G401 (cell line): ENCODE results near the gene TGFBR1. TPM values are rescaled to one million over a fixed set of nuclear protein-coding genes. Genes with fewer than 3 reads are reported as not detected.
"Not testable (repeated sequence)": the region's sequence is repeated elsewhere in the genome, so short reads cannot be mapped to it uniquely, and the experiment has no call there.

Experiments used
- DNase-seq: peaks from one replicate; pipeline ENCODE4 v3.0.0-alpha.2; 2015; ENCODE audit warnings: low spot score
- in situ Hi-C: cut with HindIII; loops from 2 replicates; pipeline ENCODE4 v1.10.0; 2016; ENCODE audit warnings: low sequenced_read_pairs, mixed read lengths
- total RNA-seq: library from RNA; depleted of rRNA; stranded (reverse); fragments of >200 nt; shearing (Covaris generic); gene quantifications from 2 replicates; pipeline ENCODE4 v1.2.3, GENCODE V29; 2014

Gene TGFBR1
- total RNA-seq, 1 experiment from 2014 or later = 16.9 TPM

DNA sequence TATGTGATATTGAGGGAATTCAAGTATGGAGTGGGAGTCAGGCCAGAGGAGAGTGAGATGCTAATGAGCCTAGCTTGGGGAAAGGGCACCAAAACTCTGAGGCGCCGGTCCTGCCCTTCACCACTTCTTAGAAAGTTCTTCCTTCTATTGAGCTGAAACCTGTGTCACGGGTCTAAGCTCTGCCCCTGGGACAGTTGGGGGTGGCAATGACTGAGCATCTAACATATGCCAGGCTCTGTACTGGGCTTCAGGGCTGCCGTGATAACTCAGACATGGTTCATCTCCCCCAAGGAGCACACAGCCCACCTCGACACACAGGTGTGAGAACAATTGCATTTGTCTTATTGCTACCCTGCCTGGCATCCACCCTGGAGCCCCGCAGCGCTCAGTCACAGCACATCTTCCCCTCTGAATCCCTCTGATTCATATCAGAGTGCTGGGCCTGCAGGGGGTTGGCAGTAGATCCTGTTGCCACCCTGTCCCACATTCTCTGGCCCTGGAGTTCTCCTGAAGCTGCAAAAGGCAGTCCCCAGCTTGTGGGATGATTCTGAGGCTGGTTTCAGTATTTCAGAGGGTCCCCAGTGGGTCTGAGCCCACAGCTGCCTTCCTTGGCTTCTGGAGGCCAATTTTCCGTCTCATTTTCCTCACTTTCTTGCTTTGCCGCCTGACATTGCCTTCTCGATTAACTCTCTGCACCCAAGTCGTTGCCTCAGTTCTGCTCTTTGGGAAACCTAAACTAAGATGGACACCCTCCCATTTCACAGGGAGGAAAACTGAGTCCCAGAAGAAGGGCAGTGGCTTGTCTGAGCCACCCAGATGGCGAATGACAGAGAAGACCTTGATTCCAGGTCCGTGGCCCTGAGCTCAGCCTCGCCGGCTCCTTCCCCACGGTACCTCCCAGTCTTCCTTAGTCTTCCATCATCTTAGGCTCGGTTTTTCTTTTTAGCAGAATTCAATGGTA, 74.3 kb downstream of the TGFBR1 start:
- in situ Hi-C loops = no loop called here
- DNase-seq = no peak

DNA sequence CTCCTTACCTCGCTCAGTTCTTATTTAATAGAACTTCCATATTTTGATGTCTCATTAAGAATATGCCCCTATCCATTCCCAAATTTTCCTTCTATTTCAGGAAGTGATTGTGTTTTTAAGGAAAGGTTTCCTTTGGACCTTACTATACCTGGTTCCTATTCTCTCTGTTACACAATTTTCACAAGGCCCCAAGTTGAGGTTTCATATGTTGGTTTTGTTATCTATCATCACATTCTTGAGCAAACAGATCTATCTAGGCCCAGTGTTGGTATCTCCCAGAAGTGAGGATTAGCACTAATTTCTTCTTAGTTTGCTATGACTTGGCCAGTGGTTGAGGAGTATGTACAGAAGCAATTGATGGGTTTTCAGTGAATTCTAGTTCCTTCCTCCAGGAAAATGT, 75.3 kb downstream of the TGFBR1 start:
- DNase-seq = no peak
- in situ Hi-C loops = no loop called here

DNA sequence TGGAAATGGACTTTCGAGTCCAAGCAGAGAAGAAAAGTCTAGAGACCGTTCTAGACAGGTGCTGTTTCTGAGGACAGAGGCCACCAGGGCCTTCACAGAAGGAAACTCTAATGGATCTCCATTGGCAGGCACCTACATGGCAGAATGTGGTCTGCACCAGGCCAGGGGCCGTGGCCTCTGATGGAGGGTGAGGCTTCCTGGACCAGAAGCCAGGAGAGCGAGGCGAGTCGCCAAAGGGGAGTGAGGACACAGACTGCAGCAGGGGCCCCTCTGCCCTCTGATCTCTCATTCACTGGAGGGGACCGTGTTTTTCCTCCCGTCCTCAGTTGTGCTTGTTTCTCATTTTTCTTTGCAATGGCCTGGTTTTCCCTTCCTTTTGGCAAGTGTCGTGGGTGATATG, 75.7 kb downstream of the TGFBR1 start:
- DNase-seq = no peak
- in situ Hi-C loops = no loop called here

DNA sequence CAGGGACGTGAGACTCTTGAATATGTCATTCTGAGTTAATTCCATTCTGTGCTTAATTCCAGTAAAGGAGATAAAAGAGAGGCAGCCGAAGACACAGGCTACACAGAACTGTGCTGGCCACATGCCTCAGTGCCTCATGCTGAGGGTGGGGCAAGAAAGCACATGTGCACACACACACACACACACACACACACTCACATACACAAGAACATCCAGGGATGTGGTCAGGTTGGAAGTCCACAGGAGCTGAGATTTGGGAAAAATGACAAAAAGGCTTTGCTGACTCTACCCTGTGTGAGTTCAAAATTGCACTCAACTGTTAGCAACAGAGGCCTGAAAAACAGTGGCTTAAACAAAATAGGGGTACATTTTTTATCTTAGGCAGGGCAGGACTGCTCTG, 76.3 kb downstream of the TGFBR1 start:
- in situ Hi-C loops = no loop called here

DNA sequence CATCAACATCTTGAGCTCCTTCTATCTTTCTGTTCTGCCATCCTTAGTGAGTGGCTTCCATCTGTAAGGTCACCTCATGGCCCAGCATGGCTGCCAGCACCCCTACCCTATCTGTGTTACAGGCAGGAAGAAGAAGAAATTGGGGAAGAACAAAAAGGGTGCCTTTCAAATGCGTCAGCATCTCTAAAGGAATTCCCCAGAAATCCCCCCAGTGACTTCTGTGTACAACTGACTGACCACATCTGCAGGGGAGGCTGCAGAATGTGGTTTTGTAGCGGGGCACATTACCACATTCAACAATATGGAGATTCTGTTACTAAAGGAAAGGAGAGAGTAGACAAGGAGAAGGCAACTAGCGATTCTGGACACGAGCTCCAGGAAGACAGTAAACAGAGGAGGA, 76.7 kb downstream of the TGFBR1 start:
- in situ Hi-C loops = no loop called here
- no peak for DNase-seq

More for the DNA sequence above, 76.3 kb downstream of the TGFBR1 start:
- DNase-seq = no peak

DNA sequence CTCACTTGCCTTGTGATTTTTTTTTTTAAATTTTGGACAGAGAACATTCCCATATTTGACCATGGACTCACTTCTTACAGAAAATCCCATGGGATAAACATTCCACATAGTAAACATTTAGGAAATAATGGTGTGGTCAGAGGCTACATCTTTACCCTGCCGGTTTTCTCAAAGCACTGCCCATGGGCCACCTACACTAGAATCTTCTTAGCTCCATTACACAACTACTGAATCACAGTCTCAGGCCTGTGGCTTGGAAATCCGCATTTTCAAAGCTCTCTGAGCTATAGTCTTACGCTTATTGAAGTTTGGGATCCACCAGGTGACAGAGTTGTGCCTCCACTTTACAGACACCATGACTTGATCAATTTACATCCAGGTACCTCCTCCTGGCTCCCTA, 77.4 kb downstream of the TGFBR1 start:
- no peak for DNase-seq
- in situ Hi-C loops = no loop called here

DNA sequence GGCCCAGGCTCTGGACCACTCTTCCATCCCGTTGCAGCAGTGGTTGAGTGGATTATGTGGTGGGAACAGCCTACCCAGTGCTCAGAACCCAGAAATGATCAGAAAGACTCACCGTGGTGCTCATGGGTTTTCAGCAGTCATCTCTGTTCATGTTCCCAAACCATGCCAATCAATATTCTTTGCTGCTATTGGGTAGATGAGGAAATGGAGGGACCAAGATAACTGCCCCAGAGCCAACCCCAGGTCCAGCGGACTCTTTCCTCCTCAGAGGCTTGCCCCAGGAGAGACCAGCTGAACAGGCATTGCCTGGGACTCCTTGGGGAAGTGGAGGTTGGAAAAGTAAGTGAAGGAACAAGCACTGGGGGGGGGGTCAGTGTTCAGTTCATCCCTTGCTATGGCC, 78.7 kb downstream of the TGFBR1 start:
- in situ Hi-C loops = no loop called here
- no peak for DNase-seq

DNA sequence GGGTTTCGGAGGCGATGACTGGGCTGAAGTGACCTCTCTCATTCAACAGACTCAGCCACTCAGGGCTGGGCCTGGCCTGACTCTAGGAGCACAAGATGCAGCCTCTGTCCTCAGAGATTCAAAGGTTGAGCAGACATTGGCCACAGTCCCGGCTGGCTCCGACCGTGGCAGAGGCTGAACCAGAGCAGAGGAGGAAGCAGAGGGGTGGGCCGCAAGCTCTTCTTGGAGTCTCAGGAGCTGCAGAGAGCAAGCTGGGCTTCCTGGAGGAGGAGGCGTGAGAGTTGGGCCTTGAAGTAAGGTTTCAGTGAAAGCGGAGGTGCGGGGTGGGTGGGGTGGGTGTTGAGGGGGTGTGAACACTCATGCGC, 79.2 kb downstream of the TGFBR1 start:
- in situ Hi-C loops = no loop called here
- DNase-seq = no peak

DNA sequence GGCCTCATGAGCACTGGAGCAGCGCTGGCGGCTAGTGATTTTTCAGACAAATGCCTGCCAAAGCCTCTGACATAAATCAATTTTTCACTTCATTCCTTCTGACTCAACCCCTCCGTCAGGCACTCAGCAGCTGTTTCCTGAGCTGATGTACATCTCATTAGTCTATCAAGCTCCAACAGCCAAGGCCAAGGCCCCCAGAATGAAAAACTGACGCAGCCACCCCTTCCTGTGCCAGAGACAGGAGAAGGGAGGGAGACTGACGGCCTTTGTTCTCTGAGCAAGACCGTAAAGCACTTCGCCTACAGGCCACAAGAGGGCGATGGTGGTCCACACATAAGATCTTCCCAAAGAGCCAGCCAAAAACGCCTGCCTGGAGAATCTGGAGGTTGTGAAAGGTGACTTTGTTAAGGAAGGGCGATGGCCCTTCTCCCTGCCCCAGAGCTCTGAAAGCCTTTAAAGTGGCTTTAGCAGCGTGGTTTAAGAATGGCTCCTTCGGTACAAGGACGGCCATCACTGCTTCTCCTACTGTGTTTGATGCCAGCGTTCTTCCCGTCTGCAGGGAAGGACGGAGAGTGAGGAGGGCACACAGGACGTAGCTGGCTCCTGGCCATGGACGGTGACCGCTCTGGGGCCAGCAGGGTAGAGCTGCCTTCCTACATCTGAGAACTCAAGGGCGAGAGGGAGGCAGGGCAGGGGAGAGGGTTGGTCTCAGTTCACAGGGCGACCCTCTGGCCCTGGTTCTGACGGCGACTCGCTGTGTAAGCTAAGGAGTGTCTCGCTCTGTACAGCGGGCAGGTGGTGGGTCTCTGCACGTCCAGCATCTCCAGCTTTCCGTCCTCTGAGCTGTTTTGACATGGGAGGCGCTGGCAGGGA, 79.8 kb downstream of the TGFBR1 start:
- in situ Hi-C loops = no loop called here
- DNase-seq = peak; percentile 95

DNA sequence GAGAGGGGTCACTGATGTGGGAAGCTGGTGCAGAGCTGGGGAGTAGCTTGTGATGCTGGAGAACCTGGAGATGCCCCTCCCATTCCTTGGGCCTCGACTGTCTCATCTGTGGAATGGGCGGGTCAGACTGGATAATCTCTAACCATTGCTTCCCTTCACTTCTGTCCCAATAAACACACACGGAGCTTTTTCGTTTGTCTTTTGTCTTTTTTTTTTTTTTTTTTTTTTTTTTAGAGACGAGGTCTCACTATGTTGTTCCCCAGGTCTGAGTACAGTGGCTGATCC, 80.4 kb downstream of the TGFBR1 start:
- in situ Hi-C loops = no loop called here

DNA sequence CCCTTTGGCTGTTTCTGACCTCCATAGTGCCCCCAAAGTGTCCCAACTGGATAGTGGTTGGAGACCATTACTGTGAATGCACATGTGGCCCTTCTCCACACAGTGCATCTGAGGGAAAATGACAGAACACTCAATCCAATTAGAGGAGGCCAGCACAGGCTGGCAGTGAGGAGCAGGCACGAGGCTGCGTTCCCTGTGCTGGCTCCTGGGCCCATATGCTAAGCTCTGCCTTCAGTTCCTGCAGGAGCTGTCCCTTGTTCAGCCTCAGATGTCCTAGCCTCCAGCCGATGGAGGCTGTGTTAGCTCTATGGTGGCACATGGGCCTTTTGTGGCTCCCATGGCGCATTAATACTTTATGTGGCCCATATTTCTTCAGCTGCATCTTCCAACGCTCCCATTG, 81.0 kb downstream of the TGFBR1 start:
- in situ Hi-C loops = no loop called here
- peak; percentile 71 for DNase-seq

More for the DNA sequence above, 80.4 kb downstream of the TGFBR1 start:
- DNase-seq = no peak

DNA sequence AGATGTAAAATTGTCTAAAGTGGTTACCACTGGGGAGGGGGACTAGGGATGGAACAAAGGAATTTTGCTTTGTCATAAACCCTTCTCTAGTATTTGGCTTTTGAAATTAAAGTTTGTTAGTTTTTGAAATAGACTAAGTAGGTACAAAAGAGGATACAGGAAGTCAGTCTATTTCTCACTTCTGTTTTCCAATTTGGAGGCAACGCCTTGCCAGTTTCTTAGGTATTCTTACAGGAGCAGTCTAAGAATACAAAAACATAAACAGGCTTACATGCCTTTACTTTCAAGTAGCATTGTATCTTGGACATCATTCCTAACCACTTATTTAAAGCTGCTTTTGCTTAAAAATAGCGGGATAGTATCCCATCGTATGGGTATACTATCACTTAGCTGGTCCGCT, 82.4 kb downstream of the TGFBR1 start:
- in situ Hi-C loops = no loop called here

DNA sequence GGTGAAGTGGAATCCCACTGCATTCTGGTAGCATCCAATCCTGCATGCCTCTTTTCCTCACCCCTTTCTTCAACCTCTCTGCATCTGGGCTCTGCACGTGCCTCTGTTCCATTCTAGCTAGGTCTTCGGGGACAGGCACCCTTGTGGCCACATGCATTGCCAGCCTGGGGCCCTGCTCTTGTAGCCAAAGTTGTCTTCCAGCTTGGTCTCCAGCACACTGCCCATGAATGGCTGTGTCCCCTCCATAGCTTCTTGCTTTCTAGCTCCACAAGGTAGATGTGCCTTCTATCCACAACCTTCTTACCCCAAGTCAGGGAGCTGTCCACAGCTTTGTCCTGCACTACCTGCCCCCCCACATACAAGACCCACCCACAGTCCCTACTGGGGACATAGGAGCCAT, 84.3 kb downstream of the TGFBR1 start:
- in situ Hi-C loops = no loop called here
- DNase-seq = no peak

More for the DNA sequence above, 82.4 kb downstream of the TGFBR1 start:
- DNase-seq = no peak

DNA sequence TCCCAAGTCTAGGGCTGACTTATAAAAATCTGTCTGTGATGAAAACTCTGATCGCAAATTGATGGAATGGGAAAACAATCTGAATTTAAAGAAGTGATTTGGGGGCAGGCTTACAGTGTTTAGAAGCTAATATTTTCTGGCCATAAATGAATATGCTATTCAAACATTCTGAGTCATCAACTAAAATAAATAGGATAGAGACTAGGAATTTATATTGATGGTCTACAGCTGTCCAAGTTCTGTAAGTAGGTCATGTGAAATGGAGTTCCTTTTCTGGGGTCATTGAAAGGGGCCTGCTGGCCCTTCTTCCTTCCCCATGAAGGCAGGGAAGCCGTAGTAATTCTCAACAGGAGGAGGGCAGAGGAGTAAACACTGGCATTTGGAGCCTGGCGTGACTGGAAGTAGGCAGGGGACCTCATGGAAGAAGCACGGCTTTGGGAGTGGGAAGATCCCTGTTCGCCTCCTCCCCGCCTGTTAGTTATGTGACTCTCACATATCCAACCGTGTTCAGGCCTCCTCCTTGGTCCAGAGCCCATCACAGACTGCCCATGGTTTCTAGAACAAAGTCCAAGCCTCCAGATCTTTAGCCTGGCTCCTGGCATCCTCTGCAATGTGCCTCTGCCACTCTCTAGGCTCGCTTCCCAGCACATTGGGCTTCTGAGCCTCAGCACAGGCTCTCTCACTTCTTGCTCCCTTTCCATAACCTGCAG, 85.1 kb downstream of the TGFBR1 start:
- in situ Hi-C loops = no loop called here
- peak; percentile 91 for DNase-seq

DNA sequence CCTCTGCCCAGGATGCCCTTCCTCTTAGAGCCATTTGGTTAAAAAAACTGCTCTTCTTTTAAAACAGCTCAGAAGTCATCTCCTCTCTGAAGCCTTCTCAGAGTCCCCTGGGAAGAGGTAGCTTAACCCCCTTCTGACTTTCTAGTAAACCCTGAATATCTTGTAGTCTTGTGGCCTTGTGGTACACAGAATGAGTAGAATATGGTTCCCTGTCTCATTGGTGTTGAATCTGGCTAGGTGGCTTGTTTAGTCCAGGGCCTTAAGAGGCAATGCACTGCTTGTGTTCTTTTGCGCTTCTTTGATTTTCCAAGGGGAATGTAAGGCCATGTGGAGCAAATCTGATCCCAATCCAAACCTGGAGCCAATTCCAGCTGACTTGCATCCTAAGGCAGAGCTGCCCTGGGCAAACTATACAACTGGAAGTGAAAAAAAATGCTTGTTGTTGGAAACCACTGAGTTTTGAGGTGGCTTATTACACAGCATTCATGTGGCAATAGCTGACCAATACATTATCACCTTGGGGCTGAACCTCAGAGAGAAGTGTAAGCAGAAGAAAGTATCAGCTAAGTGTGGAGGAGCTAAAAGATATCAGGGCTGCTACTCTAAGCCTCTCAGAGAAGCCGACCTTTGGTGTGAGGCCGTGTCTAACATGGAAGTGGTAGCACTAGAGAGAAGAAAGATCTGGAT, 85.8 kb downstream of the TGFBR1 start:
- in situ Hi-C loops = no loop called here

DNA sequence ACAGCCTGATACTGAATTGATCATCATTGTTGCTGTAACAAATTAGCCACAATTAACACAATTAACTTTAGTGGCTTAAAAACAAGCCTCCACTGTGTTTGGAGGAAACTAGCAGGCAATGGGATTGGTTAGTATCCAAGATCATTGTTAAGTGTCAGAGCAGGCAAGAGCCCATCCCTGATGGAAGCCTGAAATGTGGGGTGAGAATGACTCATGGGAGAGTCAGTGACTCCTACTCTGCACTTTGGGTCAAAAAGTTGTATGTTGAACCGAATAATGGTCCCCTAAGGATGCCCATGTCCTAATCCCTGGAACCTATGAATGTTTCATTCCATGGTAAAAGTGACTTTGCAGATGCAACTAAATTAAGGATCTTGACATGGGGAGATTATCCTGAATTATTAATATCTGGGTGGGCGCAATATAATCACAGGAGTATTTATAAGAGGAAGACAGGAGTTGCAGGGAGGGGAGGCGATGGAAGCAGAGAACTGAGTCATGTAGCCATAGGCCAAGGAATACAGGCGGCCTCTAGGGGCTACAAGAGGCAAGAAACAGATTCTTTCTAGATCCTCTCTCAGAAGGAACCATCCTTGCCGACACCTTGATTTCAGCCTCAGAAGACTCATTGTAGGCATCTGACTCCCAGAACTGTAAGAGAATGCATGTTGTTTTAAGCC, 88.0 kb downstream of the TGFBR1 start:
- in situ Hi-C loops = no loop called here
- no peak for DNase-seq

More for the DNA sequence above, 85.8 kb downstream of the TGFBR1 start:
- no peak for DNase-seq

DNA sequence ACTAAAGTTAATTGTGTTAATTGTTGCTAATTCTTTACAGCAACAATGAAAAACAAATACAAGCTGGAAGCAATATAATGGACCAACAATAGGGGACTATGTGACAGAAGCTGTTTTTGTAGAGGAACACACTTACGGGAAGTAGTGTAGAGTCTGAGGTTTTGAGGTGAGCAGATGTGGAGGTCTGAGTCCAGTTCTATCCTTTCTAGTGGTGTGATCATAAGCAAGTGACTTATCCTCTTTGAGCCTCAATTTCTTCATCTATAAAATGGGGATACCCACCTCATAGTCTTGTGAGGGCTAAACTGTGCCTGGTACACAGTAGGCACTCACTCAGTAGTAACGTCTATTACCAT, 88.5 kb downstream of the TGFBR1 start:
- in situ Hi-C loops = no loop called here
- DNase-seq = no peak

DNA sequence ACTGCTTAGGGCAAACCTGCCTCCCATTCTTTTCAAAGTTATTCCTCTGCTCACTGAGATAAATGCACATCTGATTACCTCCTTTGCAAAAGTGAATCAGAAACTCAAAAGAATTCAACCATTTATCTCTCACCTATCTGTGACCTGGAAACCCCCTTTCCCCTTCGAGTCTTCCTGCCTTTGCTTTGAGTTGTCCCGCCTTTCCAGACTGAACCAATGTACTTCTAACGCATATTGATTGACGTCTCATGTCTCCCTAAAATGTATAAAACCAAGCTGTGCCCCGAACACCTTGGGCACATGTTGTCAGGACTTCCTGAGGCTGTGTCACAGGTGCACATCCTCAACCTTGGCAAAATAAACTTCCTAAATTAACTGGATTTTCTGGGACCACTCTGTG, 91.6 kb downstream of the TGFBR1 start:
- DNase-seq, in situ Hi-C loops: not testable (repeated sequence)

DNA sequence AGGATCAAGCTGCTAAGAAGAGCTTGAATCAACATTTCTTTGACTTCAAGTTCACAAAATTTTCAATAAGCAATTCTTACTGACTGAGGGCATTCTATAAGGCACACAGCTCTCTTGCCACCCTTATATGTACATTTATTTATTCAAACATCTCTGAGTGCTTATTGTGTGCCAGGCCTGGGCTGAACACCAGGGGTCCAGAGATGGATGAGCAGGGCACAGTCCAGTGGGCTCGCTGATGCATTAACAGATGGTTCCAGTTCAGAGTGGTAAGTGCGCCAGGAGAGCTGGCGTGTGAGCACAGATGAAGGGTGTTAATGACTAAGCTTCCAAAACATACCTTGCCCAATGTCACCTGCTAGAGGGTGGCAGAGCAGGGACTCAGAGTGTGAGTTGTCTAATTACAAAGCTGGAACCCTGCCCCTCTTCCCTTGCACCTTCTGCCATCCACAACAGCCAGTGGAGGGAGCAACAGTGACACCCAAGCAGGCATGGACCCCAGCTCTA, 92.3 kb downstream of the TGFBR1 start:
- in situ Hi-C loops = no loop called here
- peak; percentile 91 for DNase-seq
